ENCODE measurements around the gene MLPH.

Gene MLPH

GRCh38 chr2:237500681-237501424, 13.8 kb downstream of the MLPH start:
- no peak for DNase-seq (ENCODE audit: low spot score)

GRCh38 chr2:237501892-237502513, 15.0 kb downstream of the MLPH start:
- DNase-seq (ENCODE audit: low spot score) = no peak

- no peak for DNase-seq (ENCODE audit: low spot score)
Measured at GRCh38 chr2:237503201-237503600, 16.1 kb downstream of the MLPH start.

- no peak for DNase-seq (ENCODE audit: low spot score)
Measured at GRCh38 chr2:237505188-237505939, 18.3 kb downstream of the MLPH start.

- DNase-seq (ENCODE audit: low spot score) = no peak
Measured at GRCh38 chr2:237507512-237507911, 20.5 kb downstream of the MLPH start.

- no peak for DNase-seq (ENCODE audit: low spot score)
Measured at GRCh38 chr2:237508361-237508760, 21.3 kb downstream of the MLPH start.

- DNase-seq (ENCODE audit: low spot score) = no peak
Measured at GRCh38 chr2:237509151-237509550, 22.1 kb downstream of the MLPH start.

GRCh38 chr2:237509905-237510304, 22.9 kb downstream of the MLPH start:
- DNase-seq (ENCODE audit: low spot score) = no peak

- no peak for DNase-seq (ENCODE audit: low spot score)
Measured at GRCh38 chr2:237510502-237511217, 23.6 kb downstream of the MLPH start.

GRCh38 chr2:237511433-237511832, 24.4 kb downstream of the MLPH start:
- no peak for DNase-seq (ENCODE audit: low spot score)

GRCh38 chr2:237511885-237512405, 24.9 kb downstream of the MLPH start:
- no peak for DNase-seq (ENCODE audit: low spot score)

GRCh38 chr2:237512774-237513466, 25.9 kb downstream of the MLPH start:
- DNase-seq (ENCODE audit: low spot score) = peak; percentile 78

- DNase-seq (ENCODE audit: low spot score) = no peak
Measured at GRCh38 chr2:237513693-237514092, 26.6 kb downstream of the MLPH start.

- DNase-seq (ENCODE audit: low spot score) = no peak
Measured at GRCh38 chr2:237514474-237515130, 27.6 kb downstream of the MLPH start.

GRCh38 chr2:237515166-237515565, 28.1 kb downstream of the MLPH start:
- no peak for DNase-seq (ENCODE audit: low spot score)

GRCh38 chr2:237515621-237516275, 28.7 kb downstream of the MLPH start:
- no peak for DNase-seq (ENCODE audit: low spot score)

GRCh38 chr2:237517163-237517562, 30.1 kb downstream of the MLPH start:
- DNase-seq (ENCODE audit: low spot score) = no peak

- DNase-seq (ENCODE audit: low spot score) = no peak
Measured at GRCh38 chr2:237517990-237518389, 30.9 kb downstream of the MLPH start.

- DNase-seq (ENCODE audit: low spot score) = no peak
Measured at GRCh38 chr2:237519506-237520245, 32.6 kb downstream of the MLPH start.

- DNase-seq (ENCODE audit: low spot score) = no peak
Measured at GRCh38 chr2:237520290-237520689, 33.2 kb downstream of the MLPH start.
